GM12801 (cell line): Measurements from ENCODE around the gene INTS12.

ENCODE experiments used
- CTCF ChIP-seq: IDR thresholded peaks from one replicate; pipeline ENCODE4 v1.5.1; 2011; ENCODE audit warnings: control low read depth; ENCODE audit not compliant: insufficient read length; ENCODE audit errors: extremely low read depth

Gene INTS12

DNA sequence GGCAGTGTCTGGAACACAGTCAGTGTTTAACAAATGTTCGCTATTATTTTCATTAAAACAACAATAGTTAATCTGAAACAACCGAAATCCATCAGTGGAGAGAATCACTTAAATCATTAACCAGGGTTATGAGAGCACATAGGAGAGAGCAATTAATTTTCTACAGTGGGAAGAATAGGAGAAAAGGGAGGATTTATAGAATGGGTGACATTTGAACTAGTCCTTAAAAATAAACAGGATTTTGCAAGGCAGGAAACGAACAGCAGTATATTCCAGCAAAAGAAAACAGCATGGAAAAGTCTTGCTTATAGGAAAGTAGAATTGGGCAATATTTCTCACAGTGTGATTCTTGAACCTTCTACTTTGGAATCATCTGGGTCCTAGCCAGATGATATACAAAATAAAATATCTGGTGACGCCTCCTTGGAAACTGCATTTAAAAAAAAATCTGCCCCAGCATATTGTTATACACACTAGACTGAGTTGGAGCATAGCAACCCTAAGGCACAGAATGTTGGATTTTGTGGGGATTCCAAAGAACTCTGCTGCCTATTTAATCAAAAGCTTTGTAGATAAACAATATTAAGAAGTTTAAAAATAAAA, 56.1 kb downstream of the INTS12 start:
- TF ChIP-seq CTCF, result no peak

GRCh38 chr4:105651884-105652283, 56.6 kb downstream of the INTS12 start:
- TF ChIP-seq CTCF, result no peak

- TF ChIP-seq CTCF, result no peak
Measured at GRCh38 chr4:105650190-105650589, 58.3 kb downstream of the INTS12 start.

GRCh38 chr4:105645440-105645839, 63.0 kb downstream of the INTS12 start:
- no peak for TF ChIP-seq CTCF

DNA sequence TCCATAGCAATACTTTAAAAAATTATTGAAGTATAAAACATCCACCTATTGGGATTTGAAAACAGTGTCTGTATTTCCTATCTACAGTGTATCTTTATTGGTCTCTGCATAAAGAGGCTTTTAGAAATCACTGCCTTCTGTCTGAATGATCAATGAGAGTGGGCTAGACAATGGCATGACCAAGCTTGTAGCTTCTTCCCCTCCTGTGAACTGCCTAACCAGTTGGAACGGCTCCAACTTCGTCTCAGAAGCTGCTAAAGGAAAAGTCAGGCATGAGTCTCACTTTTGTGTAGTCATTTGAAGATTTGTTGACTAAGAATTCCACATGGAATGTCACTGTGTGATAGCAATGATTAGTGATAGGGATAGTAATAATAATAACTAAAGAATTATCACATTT, 64.2 kb downstream of the INTS12 start:
- no peak for TF ChIP-seq CTCF

GRCh38 chr4:105641845-105642244, 66.6 kb downstream of the INTS12 start:
- no peak for TF ChIP-seq CTCF

DNA sequence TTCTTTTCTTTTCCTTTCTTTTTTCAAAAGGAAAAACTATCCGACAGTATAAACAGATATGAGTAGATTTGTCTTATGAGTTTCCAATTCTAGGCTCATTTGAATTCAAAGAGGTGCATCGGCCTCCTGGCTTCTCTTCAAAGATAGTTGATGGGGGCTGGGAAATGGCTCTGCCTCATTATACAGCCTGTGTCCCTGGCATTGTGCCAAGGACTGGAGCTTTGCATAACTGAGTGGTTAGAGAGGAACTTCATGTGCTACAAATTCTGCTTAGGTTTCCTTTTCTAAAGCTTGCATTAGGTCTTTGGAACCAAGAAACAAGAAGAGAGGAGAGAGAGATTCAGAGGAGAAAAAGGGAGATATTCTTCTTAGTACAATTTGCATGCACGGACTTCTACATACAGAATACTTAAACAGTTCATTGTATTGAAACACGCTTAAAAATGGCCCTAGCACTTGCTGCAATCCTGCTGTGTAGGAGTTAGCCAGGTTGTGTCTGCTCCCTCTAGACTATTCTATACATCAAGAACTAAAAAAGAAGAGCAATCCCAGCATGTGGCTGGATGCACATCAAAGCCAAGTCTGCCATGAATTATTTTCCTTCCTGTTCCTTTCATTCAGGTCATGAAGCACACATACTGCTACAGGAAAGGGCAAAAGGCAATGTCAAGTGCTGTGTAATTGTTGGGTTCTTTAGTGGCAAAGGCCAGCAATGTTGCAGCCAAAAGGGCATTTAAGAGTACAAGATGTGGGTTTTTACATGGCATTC, 70.9 kb downstream of the INTS12 start:
- TF ChIP-seq CTCF, result no peak
